NCI-H2227 treated with DMSO at 0.1 percent for 48 hours (cell line): ENCODE measurements around the gene IL10RA.
"Not testable (repeated sequence)": the region's sequence is repeated elsewhere in the genome, so short reads cannot be mapped to it uniquely, and the experiment has no call there.

ENCODE experiments used
- DNase-seq: peaks from one replicate; lab custom pipeline; 2025; lab: John Stamatoyannopoulos, UW

Gene IL10RA

DNA sequence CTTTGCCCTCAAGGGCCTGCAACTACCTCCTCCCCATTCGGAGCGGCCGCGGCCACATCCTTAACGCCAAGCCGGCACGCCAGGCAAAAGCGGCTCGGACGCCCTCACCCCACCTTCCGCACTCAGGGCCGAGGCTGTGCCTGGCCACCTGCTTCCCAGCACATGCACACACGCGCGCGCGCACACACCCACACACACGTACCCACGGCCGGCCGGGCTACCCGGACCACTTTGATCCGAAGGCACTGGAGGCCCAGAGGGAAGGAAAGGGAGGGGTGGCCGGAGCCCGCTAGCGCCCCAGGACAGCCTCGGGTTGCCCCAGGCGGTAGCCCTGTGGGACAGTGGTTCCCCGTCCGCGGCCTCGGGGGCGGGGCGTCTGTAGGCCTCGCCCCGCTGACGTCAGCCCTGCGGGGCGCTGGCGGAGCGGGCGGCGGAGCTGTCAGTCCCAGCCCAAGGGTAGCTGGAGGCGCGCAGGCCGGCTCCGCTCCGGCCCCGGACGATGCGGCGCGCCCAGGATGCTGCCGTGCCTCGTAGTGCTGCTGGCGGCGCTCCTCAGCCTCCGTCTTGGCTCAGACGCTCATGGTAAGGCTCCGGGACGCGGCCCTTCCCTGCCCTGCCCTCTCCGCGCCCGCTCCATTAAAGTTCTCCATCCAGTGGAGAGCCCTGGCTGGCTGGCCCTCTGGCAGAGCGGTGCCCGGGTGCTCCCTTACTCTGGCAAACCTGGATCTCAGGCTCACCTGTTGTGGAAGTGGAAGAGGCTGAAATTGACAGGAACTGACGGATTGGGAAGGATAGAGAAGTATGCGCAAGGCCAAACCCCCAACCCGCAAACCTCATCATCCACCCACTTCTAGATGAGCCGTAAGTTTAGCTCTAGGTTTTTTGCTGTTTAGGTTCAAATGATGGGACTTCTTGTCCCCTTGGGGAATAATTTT, at the start of gene IL10RA:
IL10RA (plus strand) TSS at position 442 of the 935 bp plus-strand sequence; CDS start at position 516, 74 bp downstream.
- peak; percentile 63 for DNase-seq

DNA sequence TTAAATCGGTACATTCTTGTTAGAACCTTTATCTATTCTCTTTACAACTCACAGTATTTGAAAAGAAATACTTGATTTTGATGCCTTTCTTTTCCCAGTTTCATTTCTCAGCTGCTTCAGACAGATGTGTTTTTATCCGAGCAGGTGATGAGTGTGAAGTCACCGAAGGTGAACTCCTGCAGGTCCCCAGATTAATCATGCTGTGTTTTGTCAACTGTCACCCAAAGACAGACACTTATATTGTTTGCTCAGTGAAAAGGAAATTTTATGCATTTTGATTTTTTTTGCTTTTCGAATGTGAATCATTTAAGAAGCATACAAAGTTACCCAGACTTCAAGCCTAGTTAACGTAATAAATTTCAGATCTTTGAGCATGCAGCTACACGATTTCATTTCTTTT, 49.2 kb upstream of the IL10RA start:
- no peak for DNase-seq

DNA sequence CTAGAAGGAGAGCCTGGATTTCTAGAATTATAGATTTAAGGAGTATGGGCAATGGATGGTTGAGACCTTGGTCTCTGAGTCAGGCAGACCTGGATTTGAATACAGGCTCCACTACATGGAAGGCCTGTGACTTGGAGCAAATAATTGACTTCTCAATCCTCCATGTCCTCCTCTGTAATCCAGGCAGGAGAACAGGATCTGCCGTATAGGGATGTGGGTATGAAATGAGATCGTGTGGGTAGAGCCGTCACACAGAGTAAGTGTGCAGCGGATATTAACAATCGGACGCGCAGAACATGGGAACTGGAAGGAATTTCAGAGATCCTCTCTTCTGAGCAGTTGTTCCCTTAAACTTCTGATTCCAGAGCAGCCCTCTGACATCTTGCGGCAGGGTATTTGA, 45.5 kb upstream of the IL10RA start:
- no peak for DNase-seq

DNA sequence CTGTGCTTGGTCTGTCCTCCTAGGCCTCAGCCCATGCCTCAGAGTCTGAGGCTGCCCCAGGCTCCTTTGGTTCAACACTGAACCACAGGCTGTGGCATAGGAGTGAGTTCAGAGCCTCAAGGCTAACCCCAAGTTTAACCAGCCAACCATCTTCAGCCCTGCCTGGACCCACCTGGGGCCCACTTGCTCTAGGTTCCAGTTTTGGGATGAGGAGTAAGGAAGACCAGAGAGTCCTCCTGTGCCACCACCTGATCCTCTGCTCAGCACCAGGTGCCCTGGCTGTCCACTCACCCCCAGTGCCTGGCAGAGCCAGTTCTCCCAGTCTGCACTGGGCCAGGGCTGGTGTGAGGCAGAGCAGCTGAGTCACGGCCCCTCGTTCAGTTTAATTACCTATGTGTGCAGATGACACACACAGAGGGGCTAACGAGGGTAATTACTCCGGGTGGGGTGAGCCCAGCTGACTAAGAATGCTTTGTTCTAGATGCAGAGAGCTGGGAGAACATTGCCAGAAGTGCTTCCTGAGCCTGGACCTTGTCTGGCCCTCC, 45.0 kb upstream of the IL10RA start:
- DNase-seq: no peak

DNA sequence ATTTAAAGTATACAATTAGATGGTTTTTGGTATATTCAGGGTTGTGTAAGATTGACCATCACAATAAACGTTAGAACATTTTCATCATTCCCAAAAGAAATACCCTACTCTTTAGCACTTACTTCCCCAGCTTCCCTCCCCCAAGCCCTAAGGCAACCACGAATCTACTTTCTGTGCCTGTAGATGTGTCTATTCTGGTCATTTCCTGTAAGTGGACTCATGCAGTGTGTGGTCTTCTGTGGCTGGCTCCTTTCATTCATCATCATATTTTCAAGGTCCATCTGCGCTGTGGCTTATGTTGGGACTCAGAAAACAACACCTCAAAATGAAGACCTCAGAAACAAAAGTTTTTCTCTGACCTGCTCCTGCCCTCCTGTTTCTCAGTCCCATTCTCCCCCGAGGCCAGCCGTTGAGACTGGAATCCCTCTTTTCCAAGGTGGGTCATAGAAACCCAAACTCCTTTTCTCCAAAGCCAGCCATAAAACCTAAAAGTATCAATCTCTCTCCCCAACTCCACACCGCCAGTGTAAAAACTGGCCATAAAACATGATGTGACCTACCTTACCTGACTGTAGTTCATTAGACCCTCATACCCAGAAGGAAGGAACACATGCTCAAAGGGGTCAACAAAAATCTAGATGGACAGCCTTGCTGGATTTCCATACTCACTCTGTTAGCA, 44.1 kb upstream of the IL10RA start:
- DNase-seq: no peak

DNA sequence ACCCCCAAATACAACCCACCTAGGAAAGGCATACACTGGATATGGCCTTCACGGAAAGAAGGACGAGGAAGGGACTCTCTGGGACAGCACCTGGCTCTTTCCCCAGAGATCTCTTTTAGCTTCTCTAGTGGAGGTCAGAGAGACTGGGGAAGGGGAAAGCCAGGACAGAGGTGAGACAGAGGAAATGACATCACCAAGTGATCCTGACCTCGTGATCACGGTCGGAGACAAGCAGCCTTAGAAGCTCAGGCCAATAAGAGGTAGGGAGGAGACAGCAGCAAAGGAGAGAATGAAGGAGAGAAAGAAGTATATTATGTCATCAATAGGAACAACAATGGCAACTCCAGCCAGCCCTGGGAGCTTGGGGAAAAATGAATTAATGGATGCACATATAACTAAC, 41.6 kb upstream of the IL10RA start:
- no peak for DNase-seq

DNA sequence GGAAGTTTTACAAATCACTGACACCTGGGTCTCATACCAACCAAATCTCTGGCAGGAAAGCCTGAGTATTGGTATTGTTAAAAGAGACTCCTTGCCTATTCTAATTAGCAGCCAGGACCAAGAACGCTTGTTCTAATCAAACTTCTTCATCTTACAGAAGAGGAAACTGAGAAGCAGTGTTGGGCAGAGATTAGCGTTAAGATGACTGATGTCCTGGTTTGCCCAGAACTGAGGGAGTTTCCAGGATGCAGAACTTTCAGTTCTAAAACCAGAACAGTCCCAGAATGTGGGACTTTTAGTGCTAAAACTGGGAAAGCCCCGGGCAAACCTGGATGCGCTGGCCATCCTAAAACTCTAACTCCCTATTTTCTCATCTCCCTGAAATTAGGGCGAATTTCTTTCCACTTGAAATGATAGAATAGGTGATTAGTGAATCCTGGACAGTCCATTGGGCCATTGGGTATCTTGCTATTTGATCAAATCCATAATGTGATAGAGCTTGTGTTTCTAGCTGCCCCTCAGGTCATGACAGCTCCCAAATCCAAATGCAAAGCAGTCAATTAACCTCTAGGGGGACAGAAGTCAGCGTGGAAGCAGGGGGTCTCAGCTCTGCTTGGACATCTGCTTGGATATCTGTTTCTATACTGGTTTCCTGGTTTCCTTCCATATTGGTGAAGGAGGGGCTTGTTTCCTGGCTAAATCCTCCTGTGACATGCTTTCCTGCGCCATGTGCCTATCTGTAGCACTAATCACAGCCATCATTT, 41.0 kb upstream of the IL10RA start:
- no peak for DNase-seq

DNA sequence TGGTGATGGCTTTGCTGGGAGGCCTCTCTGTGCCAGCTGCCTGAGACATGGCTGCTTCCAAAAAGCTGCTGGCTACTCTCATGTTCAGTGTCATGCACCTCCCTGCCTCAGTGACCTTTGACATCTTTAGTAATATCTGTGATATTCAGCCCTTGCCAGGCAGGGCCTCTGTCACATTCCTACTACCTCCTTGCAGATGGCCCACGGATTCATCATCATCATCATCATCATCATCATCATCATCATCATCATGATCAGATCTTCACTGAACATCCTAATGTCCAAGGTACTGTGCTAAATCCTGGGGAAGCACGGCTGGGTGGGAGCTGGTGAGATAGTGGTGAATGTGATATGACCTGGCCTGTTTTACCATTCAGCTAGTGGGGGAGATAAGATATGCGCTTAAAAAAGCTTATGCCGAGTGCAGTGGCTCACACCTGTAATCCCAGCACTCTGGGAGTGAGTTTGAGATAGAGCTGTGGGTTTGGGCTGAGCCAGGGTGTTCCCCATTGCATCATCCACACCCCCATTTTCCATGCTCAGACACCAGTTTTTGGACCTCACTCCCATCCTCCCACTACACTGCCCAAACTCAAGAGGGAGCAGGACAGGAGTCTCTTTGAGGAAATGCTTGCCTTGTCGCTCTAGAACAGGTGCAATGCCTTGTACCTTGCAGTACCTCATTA, 39.9 kb upstream of the IL10RA start:
- no peak for DNase-seq

DNA sequence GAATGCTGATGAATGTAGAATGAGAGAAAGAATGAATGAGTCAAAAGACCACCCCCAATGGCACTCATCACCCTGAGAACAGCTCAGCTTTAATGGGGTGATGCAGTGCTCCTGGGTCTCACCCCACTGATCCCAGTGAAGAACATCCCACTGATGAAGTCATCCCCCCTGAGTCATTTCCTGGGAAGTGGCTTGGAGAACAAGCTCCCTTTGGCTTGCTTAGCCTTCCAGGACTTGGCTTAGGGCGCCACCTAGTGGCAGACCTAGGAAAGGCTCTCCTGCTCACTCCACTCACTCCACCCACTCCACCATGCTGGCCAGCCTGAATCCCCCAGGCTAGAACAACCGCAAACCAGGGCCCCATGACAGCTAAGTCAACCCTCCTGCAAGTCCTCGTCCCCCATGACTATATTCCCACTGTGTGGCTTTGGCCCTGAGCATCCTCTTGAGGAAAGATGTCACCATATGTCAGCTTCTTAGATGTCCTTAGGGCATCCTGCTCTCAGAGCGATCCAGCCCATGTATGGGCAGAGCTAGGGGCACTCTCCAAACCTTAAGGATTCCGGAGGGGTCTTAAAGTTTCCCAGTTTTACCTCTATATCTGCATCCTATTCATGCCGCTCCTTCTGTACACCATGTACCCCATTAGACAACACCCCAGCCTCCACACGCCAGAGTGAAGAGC, 39.2 kb upstream of the IL10RA start:
- DNase-seq: peak; percentile 62

DNA sequence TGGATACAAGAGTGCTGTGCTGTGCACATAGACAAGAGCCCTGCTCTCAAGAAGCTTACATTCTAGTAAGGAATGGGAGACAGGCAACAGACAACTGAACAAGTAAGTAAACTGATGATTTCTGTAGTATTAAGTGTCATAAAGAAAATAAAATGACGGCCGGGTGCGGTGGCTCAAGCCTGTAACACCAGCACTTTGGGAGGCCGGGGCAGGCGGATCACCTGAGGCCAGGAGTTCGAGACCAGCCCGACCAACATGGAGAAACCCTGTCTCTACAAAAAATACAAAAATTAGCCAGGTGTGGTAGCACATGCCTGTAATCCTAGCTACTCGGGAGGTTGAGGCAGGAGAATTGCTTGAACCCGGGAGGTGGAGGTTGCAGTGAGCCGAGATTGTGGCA, 38.4 kb upstream of the IL10RA start:
- not testable (repeated sequence) for DNase-seq

DNA sequence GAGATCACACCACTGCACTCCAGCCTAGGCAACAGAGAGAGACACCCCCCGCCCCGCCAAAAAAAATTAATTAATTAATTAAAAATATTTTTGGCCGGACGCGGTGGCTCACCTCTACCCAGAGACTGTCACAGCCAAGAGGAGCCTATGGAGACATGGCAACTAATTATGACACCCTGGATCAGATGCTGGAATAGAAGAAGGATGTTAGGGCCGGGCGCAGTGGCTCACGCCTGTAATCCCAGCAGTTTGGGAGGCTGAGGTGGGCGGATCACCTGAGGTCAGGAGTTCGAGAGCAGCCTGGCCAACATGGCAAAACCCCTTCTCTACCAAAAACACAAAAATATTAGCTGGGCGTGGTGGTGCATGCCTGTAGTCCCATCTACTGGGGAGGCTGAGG, 37.7 kb upstream of the IL10RA start:
- not testable (repeated sequence) for DNase-seq

DNA sequence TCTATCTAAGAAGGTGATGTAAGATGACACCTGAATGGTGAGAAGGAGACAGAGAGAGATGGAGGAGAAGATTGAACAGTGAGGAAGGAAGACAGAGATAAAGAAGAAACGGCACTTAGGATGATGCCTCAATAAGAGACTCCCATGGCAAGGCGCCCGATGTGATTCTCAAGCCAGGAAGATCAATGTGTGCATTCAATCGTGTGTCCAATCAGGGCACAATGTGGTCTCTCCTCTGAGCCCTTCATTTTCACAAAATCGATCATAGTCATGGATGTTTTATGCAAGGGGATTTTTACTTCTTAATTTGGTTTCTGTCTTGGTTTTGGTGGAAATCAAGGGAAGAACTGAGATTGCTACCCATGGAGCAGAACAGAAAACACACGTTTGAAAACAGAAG, 37.1 kb upstream of the IL10RA start:
- no peak for DNase-seq

DNA sequence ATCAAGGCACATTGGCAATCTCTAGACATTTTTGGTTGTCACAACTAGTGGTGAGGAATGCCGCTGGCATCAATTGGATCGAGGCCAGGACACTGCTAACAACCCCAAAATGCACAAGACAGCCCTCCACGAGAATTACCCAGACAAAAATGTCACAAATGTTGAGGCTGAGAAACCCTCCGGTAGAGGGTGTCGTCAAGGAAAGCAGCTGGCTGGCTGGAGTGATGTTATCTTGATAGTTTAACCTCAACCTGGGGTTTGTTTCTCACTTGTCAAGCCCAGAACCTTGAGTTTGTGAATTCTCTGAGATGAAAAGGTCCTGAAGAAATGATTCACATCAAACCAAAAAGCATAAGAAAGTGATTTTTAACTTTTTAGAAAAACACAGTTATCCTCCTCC, 35.9 kb upstream of the IL10RA start:
- DNase-seq: no peak

DNA sequence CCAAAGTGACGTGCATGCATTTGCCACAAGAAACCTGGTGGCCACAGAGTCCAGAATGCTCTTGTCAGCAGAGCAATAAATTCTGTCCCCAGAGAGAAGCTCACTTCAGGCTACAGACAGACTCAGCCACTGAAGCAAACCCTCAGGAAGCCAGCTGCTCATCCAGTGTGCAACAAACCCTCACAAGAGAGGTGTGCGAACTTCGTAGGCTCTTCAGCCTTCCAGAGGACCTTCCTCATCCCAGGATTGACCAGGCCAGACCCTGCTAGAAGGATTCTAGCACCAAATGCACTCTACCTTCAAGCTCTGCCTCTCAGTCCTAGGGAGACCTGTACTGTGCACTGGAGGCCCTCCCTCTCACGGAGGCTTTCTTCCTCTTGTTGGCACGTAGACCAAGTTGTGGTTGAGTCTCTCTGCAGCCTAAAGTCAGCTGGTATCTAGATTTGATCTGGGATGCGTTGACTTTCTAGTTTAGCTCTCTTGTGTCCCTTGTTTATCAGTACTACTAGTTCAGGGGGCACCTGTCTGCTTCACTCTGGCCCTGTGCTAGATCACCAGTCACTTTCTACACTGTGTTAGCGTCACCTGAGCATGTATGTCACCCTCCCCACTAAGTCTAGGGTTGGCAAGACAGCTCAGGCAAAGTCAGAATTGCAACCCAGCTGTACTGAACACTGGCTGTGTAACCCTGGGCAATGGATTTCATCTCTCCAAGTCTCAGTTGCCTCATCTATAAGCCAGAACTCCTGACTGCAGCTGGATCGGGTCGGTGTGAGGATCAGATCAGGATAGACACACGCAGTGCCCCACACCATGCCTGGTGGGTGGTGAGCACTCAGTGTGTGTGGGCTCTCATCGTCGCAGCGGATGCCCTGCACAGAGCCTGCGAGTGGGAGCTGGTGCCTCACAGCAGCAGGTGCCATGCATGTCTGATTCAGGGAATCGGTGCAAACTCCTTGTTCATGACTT, 34.9 kb upstream of the IL10RA start:
- DNase-seq: no peak

DNA sequence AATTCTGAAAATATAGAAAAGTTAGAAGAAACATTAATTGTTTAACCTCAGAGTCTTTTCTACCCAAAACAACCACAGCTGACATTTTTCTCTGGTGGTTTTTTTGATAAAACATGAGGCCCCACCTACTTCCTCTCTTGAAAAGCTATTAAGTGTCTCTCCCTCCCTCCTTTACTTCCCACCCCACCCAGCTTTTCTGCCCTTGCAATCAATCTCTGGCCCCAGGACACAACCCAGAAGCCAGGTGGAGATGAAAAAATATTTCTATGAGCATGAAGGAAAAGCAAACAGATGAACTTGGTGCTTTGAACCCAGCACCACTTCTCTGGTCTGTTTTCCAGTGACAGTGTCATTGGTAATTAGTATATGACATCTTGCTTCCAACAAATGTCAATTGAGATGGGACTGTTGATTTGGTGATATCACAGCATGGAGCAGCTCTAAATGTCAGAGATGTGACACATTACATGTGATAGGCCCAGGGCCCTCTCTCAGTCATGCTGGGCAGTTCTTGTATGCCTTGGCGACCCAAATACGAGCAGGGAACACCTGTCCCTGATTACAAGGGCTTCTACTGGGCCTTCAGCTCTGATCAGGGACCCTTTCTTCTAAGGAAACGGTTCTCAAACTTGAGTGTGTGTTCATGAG, 33.0 kb upstream of the IL10RA start:
- no peak for DNase-seq

DNA sequence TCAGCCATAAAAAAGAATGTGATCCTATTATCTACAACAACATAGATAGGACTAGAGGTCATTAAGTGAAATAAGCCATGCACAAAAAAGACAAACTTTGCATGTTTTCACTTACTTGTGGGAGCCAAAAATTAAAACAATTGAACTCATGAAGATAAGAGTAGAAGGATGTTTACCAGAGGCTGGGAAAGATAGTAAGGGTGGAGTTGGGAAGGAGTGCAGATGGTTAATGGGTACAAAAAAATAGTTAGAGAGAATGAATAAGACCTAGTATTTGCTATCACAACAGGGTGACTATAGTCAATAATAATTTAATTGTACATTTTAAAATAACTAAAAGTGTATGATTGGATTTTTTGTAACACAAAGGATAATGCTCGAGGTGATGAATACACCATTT, 27.2 kb upstream of the IL10RA start:
- DNase-seq: no peak

DNA sequence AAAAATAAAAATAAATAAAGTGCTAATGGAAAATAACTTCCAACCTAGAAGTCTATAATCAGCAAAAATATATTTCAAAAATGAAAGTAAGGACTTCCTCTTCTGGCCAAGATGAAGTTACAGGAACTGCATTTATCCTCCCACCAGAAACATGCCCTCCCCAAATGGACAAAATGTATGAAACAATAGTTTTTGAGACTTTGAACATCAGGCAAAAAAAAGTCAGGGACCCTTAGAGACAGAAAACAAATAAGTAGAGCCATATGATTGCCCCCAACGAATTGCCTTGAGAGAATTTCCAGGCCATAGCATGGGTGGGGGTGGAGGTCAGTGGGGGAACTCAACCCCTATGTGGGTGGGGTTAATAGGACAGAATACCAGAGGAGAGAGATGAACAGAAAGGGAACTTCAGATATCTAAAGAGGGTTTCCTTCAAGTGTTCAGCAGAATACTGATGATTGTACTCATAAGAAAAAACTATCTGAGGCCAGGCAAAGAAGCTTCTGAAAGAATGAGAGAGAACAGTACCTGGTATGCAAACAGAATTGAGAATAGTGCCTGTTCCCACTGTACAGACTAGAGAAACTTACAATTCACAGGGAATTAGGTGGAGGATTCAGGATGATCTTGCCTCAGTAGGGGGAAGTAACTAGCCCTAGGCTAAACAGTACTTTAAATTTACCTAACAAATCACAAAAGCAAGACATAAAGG, 26.6 kb upstream of the IL10RA start:
- DNase-seq: no peak

DNA sequence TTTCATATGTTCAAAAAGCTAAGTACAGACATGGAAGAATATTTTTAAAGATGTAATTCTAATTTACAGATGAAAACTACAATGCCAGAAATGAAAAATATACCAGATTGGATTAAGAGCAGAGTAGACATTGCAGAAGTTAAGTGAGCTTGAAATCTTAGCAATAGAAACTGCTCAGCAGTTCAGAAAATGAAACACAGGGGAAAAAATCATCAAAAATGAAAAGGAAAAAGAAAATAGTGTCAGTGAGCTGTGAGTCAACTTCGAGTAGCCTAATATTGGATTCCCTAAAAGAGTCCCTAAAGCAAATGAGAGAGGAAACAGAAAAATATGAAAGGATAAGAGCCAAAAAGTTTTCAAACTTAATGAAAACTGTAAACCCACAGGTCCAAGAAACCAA, 25.8 kb upstream of the IL10RA start:
- DNase-seq: no peak

DNA sequence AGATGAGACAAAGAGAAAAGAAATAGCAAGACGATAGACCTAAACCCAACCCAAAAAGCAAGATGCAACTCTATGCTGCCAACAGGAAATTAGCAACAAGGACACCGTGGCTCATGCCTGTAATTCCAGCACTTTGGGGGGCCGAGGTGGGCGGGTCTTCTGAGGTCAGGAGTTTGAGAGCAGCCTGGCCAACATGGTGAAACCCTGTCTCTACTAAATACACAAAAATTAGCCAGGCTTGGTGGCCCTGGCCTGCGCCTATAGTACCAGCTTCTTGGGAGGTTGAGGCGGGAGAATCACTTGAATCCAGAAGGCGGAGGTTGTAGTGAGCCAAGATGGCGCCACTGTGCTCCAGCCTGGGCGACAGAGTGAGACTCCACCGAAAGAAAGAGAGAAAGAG, 24.3 kb upstream of the IL10RA start:
- no peak for DNase-seq
